Measurements from ENCODE around the gene ABCA2.

- TF ChIP-seq EZH2 (IDR thresholded peaks at IDR 0.05): no peak
- TF ChIP-seq POLR2AphosphoS5 (IDR thresholded peaks at IDR 0.05; ENCODE audit: borderline replicate concordance, low read depth, low read length): no peak
These were observed 5.4 kb downstream of the ABCA2 start for GRCh38 chr9:137022662-137023008.

Data from SK-N-MC (cell line).